HUES48 (cell line): Measurements from ENCODE around the gene PYGB.

ENCODE experiments used
- H3K27ac ChIP-seq: one replicate; pipeline ENCODE4 v1.7.0; 2013; ENCODE audit warnings: low read depth, low read length, inconsistent platforms
- H3K27me3 ChIP-seq: 2 replicates; pipeline ENCODE4 v1.6.1; 2013; ENCODE audit warnings: mild to moderate bottlenecking, low read length; ENCODE audit not compliant: control insufficient read depth, insufficient read depth
- H3K36me3 ChIP-seq: 2 replicates; pipeline ENCODE4 v1.6.1; 2013; ENCODE audit warnings: low read length; ENCODE audit not compliant: control insufficient read depth, insufficient read depth
- H3K4me1 ChIP-seq: 2 replicates; pipeline ENCODE4 v1.6.1; 2013; ENCODE audit warnings: mild to moderate bottlenecking, low read length; ENCODE audit not compliant: control insufficient read depth, insufficient read depth
- H3K4me3 ChIP-seq: 2 replicates; pipeline ENCODE4 v1.5.1; 2013; ENCODE audit warnings: mild to moderate bottlenecking, low read depth, low read length
- H3K9ac ChIP-seq: 2 replicates; pipeline ENCODE4 v1.6.1; 2013; ENCODE audit warnings: mild to moderate bottlenecking, low read depth, low read length, moderate library complexity
- H3K9me3 ChIP-seq: 2 replicates; pipeline ENCODE4 v1.6.1; 2013; ENCODE audit warnings: low read length; ENCODE audit not compliant: control insufficient read depth, insufficient read depth

Gene PYGB

GRCh38 chr20:25341716-25342680, 94.1 kb downstream of the PYGB start:
- H3K4me3 ChIP-seq, result no peak overlapping the region
- H3K9ac ChIP-seq, result no peak overlapping the region
- H3K4me1 ChIP-seq, result peaks cover 20% of the 10 kb centered on the region
- H3K9me3 ChIP-seq, result no peaks in the 10 kb centered on the region
- H3K27ac ChIP-seq, result no peak overlapping the region
- peaks cover 13% of the 10 kb centered on the region; the same call in 1 of the 2 replicates for H3K36me3 ChIP-seq
- H3K27me3 ChIP-seq, result no peaks in the 10 kb centered on the region

- Histone ChIP-seq H3K36me3 (no peaks in the 10 kb centered on the region), H3K9me3 (no peaks in the 10 kb centered on the region), H3K4me1 (peaks cover 15% of the 10 kb centered on the region), H3K27ac (no peak overlapping the region), H3K4me3 (no peak overlapping the region), H3K9ac (no peak overlapping the region), H3K27me3 (no peaks in the 10 kb centered on the region)
These were observed 96.7 kb downstream of the PYGB start for GRCh38 chr20:25344634-25345033.

GRCh38 chr20:25345721-25346120, 97.8 kb downstream of the PYGB start:
- peaks cover 5% of the 10 kb centered on the region for H3K4me1 ChIP-seq
- H3K36me3 ChIP-seq, result no peaks in the 10 kb centered on the region
- H3K4me3 ChIP-seq, result no peak overlapping the region
- no peak overlapping the region for H3K9ac ChIP-seq
- no peaks in the 10 kb centered on the region for H3K27me3 ChIP-seq
- no peak overlapping the region for H3K27ac ChIP-seq
- H3K9me3 ChIP-seq, result no peaks in the 10 kb centered on the region

- no peaks in the 10 kb centered on the region for H3K9me3 ChIP-seq
- H3K9ac ChIP-seq, result no peak overlapping the region
These were observed 98.5 kb downstream of the PYGB start for GRCh38 chr20:25346349-25346748.

More at GRCh38 chr20:25346349-25346748, 98.5 kb downstream of the PYGB start:
- Histone ChIP-seq H3K27ac (no peak overlapping the region), H3K27me3 (no peaks in the 10 kb centered on the region), H3K4me3 (no peak overlapping the region), H3K36me3 (no peaks in the 10 kb centered on the region), H3K4me1 (peaks cover 7% of the 10 kb centered on the region)
